Thyroid gland (tissue), 4 donors: ENCODE results near the gene TSC22D4. TPM values are rescaled to one million over a fixed set of nuclear protein-coding genes. Genes with fewer than 3 reads are reported as not detected.
"Not testable (repeated sequence)": the region's sequence is repeated elsewhere in the genome, so short reads cannot be mapped to it uniquely, and the experiment has no call there.

Experiments used
- DNase-seq, 2 donors: peaks; one replicate each; pipeline ENCODE4 v3.0.0-alpha.2; 2019
- H3K27ac ChIP-seq, 3 donors: fragments of 200-600 bp; sonication (generic); 1 replicate in 2 of 3; 2 replicates in 1 of 3; pipeline ENCODE4 v1.5.1; 2016 to 2019; ENCODE audit warnings: mild to moderate bottlenecking in 1 of 3, moderate library complexity in 1 of 3
- H3K27me3 ChIP-seq: fragments of 200-600 bp; sonication (generic); one replicate; pipeline ENCODE4 v1.5.1; 2019
- H3K36me3 ChIP-seq, 2 donors: fragments of 200-600 bp; sonication (generic); one replicate each; pipeline ENCODE4 v1.5.1; 2016 to 2019
- H3K4me1 ChIP-seq, 2 donors: fragments of 200-600 bp; sonication (generic); one replicate each; pipeline ENCODE4 v1.5.1; 2017 to 2019
- H3K4me3 ChIP-seq, 3 donors: fragments of 200-600 bp; sonication (generic); replicated peaks in 1 of 3; 1 replicate in 2 of 3; 2 replicates in 1 of 3; pipeline ENCODE4 v1.5.1; 2016; ENCODE audit warnings: mild to moderate bottlenecking in 1 of 3
- H3K9me3 ChIP-seq: fragments of 200-600 bp; sonication (generic); one replicate; pipeline ENCODE4 v1.5.1; 2017
- CTCF ChIP-seq, 6 experiments: fragments of 200-600 bp in 3 of 6; fragments of 450-650 bp in 3 of 6; sonication (generic) in 3 of 6; IDR thresholded peaks; one replicate each; pipeline ENCODE4 v1.5.1; 2016 to 2019; ENCODE audit warnings: antibody characterized with exemption in 6 of 6, mild to moderate bottlenecking in 2 of 6, inconsistent platforms in 1 of 6, moderate library complexity in 1 of 6
- POLR2A ChIP-seq, 2 donors: fragments of 450-650 bp; IDR thresholded peaks; one replicate each; pipeline ENCODE4 v1.6.1; 2017; ENCODE audit warnings: antibody characterized with exemption in 2 of 2, mild to moderate bottlenecking in 2 of 2, moderate library complexity in 1 of 2
- whole genome bisulfite sequencing, 2 donors: methylation state at CpG; one replicate each; pipeline ENCODE4 v1.1.5; 2017; 5-methylcytosine and 5-hydroxymethylcytosine counted together
- intact Hi-C: fragments of 100-400 bp; cut with DNase I; formaldehyde crosslinking; loops from one replicate; pipeline ENCODE4 v1.15.1; 2023
- total RNA-seq, 4 donors: library from RNA; depleted of rRNA; stranded (reverse); fragments of >200 nt; gene quantifications; one replicate each; pipeline ENCODE4 v1.2.3, GENCODE V29; 2016

TSC22D4 gene
- total RNA-seq, 4 donors from 2014 or later, result 22.7 to 37.8 (median 27.9) TPM

- no peaks in the 10 kb centered on the region for H3K9me3 ChIP-seq
- intact Hi-C loops, result no loop called here
- DNase-seq, result no peak
- WGBS, 2 donors, result 88 to 92% methylated on average over 9 of the region's 9 CpGs
- H3K36me3 ChIP-seq, result no peaks in the 10 kb centered on the region
- TF ChIP-seq POLR2A (IDR thresholded peaks at IDR 0.05), result no peak
- TF ChIP-seq CTCF (IDR thresholded peaks at IDR 0.05), result no peak
- no peak overlapping the region for H3K4me3 ChIP-seq
- no peaks in the 10 kb centered on the region for H3K27me3 ChIP-seq
- H3K4me1 ChIP-seq, result peaks cover 2 to 4% of the 10 kb centered on the region in 2 donors
- no peak overlapping the region for H3K27ac ChIP-seq
These were observed 31.6 kb upstream of the TSC22D4 start for GRCh38 chr7:100510437-100511239.

DNA sequence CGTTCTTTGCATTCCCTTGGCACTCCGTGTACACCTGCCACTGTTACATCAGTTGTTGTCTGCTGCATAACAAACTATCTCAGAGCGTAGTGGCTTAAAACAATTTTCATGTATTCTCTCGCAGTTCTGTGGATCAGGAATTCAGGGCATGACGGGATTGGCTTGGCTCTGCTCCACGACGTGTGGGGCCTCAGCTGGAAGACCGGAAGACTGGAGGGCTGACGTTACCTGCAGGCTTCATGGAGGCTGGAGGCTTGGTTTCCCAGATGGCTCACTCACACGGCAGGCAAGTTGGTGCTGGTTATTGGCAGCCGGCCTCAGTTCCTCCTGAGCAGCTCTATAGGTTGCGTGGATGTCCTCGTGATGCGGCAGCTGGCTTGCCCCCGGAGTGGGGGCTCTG, 30.2 kb upstream of the TSC22D4 start:
- H3K36me3 ChIP-seq, result no peaks in the 10 kb centered on the region
- 45 to 57% methylated on average over 13 to 15 of the region's 15 CpGs for WGBS, 2 donors

DNA sequence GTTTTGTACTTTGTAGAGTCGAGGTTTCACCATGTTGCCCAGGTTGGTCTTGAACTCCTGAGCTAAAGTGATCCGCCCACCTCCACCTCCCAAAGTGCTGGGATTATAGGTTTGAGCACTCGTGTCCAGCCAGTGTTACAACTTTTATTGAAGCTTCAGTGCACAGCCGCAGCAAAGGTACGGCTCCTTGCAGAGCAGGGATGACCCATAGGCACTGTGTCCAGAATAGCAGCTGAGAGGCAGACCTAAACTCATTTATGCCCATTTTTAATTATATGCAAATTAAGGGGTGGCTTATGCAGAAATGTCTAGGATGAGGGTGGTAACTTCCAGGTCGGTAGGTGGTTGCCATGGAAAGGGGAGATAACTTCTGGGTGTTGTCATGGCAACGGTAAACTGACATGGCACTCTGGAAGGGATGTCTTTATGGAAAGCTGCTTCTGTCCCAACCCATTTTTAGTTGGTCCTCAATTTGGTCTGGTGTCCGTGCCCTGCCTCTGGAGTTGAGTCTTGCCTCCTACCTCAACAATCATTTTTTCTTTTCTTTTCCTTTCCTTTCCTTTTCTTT, 27.4 kb upstream of the TSC22D4 start:
- Histone ChIP-seq H3K4me3 (no peak overlapping the region), H3K27ac (no peak overlapping the region), H3K27me3 (no peaks in the 10 kb centered on the region), H3K9me3 (no peaks in the 10 kb centered on the region), H3K4me1 (peaks cover 0 to 4% of the 10 kb centered on the region in 2 donors), H3K36me3 (no peaks in the 10 kb centered on the region)
- 45 to 63% methylated on average over 6 to 8 of the region's 8 CpGs for WGBS, 2 donors
- no peak for TF ChIP-seq POLR2A (IDR thresholded peaks at IDR 0.05)
- TF ChIP-seq CTCF (IDR thresholded peaks at IDR 0.05), result no peak
- DNase-seq, result no peak
- intact Hi-C loops, result no loop called here

More for the DNA sequence above, 30.2 kb upstream of the TSC22D4 start:
- peak in 1 of 2 donors; percentile 18 for TF ChIP-seq POLR2A (IDR thresholded peaks at IDR 0.05)
- no peak for TF ChIP-seq CTCF (IDR thresholded peaks at IDR 0.05)
- peaks cover 0 to 4% of the 10 kb centered on the region in 2 donors for H3K4me1 ChIP-seq
- no peaks in the 10 kb centered on the region for H3K9me3 ChIP-seq
- peak; percentile 55 to 77 for DNase-seq
- intact Hi-C loops, result no loop called here
- no peak overlapping the region for H3K4me3 ChIP-seq
- no peak overlapping the region for H3K27ac ChIP-seq
- H3K27me3 ChIP-seq, result no peaks in the 10 kb centered on the region

- intact Hi-C loops, result no loop called here
- H3K36me3 ChIP-seq, result no peaks in the 10 kb centered on the region
- no peaks in the 10 kb centered on the region for H3K27me3 ChIP-seq
- DNase-seq, result no peak
- TF ChIP-seq POLR2A (IDR thresholded peaks at IDR 0.05) (no peak), CTCF (IDR thresholded peaks at IDR 0.05) (no peak)
- H3K4me3 ChIP-seq, result no peak overlapping the region
- no peaks in the 10 kb centered on the region for H3K9me3 ChIP-seq
- H3K27ac ChIP-seq, result no peak overlapping the region
- peaks cover 0 to 4% of the 10 kb centered on the region in 2 donors for H3K4me1 ChIP-seq
- 92 to 94% methylated on average over 9 of the region's 9 CpGs for WGBS, 2 donors
These were observed 26.0 kb upstream of the TSC22D4 start for GRCh38 chr7:100504887-100505611.

DNA sequence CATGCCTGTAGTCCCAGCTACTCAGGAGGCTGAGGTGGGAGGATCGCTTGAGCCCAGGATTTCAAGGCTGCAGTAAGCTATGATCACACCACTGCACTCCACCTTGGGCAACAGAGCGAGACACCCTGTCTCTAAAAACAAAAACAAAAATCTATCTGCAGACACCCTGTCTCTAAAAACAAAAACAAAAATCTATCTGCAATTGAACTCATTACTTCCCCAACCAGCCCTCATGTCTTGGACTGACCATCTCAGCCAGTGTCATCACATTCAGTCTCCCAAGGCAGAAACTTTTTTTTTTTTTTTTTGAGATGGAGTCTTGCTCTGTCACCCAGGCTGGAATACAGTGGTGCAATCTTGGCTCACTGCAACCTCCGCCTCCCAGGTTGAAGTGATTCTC, 25.0 kb upstream of the TSC22D4 start:
- H3K36me3 ChIP-seq, intact Hi-C loops, H3K27me3 ChIP-seq, H3K4me3 ChIP-seq, H3K9me3 ChIP-seq, DNase-seq, H3K4me1 ChIP-seq: not testable (repeated sequence)
- peak overlapping the region in 1 of 3 donors; percentile 7 for H3K27ac ChIP-seq
- 93 to 94% methylated on average over 3 of the region's 3 CpGs for WGBS, 2 donors

- H3K9me3 ChIP-seq, DNase-seq, H3K27me3 ChIP-seq, H3K4me3 ChIP-seq, H3K36me3 ChIP-seq, H3K4me1 ChIP-seq, intact Hi-C loops, H3K27ac ChIP-seq: not testable (repeated sequence)
- WGBS, 2 donors, result 95 to 96% methylated on average over 2 of the region's 2 CpGs
These were observed 21.7 kb upstream of the TSC22D4 start for GRCh38 chr7:100500743-100501142.
